Measurements from ENCODE around the gene FAM161A. TPM values are rescaled to one million over a fixed set of nuclear protein-coding genes. Genes with fewer than 3 reads are reported as not detected.
A peak's percentile ranks its signal among the peaks of the same experiment; 100 is the strongest.
"Not testable (repeated sequence)": the region's sequence is repeated elsewhere in the genome, so short reads cannot be mapped to it uniquely, and the experiment has no call there.

FAM161A gene
- total and polyA plus RNA-seq, 4 experiments from 2014 or later: 0.77 to 5.4 (median 3.1) TPM

GRCh38 chr2:61813314-61813713 is 40.5 kb downstream of the FAM161A start:
- H3K4me3 ChIP-seq (ENCODE audit: low read length in 2 of 2); H3K27ac Mint-ChIP-seq; H3K27me3 ChIP-seq (ENCODE audit: insufficient read depth, low read length); H3K4me3 Mint-ChIP-seq; H3K9me3 ChIP-seq (ENCODE audit: control insufficient read depth in 1 of 2, low read length in 2 of 2); POLR2A ChIA-PET (ENCODE audit: partially characterized antibody); H3K27ac ChIP-seq (ENCODE audit: low read depth, low read length); H3K36me3 Mint-ChIP-seq; intact Hi-C loops (cut with micrococcal nuclease); DNase-seq; H3K4me1 Mint-ChIP-seq; H3K4me1 ChIP-seq (ENCODE audit: insufficient read depth, low read length); H3K36me3 ChIP-seq (ENCODE audit: insufficient read depth, low read length); H3K9me3 Mint-ChIP-seq: not testable (repeated sequence)
- H3K27me3 Mint-ChIP-seq: peaks cover 4 to 11% of the 10 kb centered on the region in 2 donors
- CTCF ChIA-PET (ENCODE audit: partially characterized antibody): interaction anchor here (0.9 kb wide), 1 partner anchor 262 kb away, joined by 4 read pairs; no protein-coding TSS in a partner anchor

- Histone ChIP-seq H3K27me3 (ENCODE audit: insufficient read depth, low read length) (no peaks in the 10 kb centered on the region), H3K36me3 (ENCODE audit: insufficient read depth, low read length) (no peaks in the 10 kb centered on the region), H3K9me3 (ENCODE audit: control insufficient read depth in 1 of 2, low read length in 2 of 2) (no peaks in the 10 kb centered on the region), H3K4me3 (ENCODE audit: low read length in 2 of 2) (no peak overlapping the region), H3K27ac (ENCODE audit: low read depth, low read length) (no peak overlapping the region), H3K4me1 (ENCODE audit: insufficient read depth, low read length) (no peaks in the 10 kb centered on the region)
- H3K9me3 Mint-ChIP-seq: peaks cover 0 to 1% (median 0%) of the 10 kb centered on the region in 8 donors
- DNase-seq: no peak
- no peak overlapping the region for H3K27ac Mint-ChIP-seq
- intact Hi-C loops (cut with micrococcal nuclease): no loop called here
- POLR2A ChIA-PET (ENCODE audit: partially characterized antibody): no interaction called here
- H3K36me3 Mint-ChIP-seq: no peaks in the 10 kb centered on the region
- H3K27me3 Mint-ChIP-seq: peaks cover 4 to 11% of the 10 kb centered on the region in 2 donors
- peaks cover 0 to 2% (median 0%) of the 10 kb centered on the region in 4 donors for H3K4me1 Mint-ChIP-seq
- no peak overlapping the region for H3K4me3 Mint-ChIP-seq
- CTCF ChIA-PET (ENCODE audit: partially characterized antibody): no interaction called here
Measured at GRCh38 chr2:61811821-61812220, 42.0 kb downstream of the FAM161A start.

- H3K36me3 ChIP-seq (ENCODE audit: insufficient read depth, low read length); DNase-seq; intact Hi-C loops (cut with micrococcal nuclease); H3K4me3 Mint-ChIP-seq; H3K9me3 ChIP-seq (ENCODE audit: control insufficient read depth in 1 of 2, low read length in 2 of 2); H3K27ac ChIP-seq (ENCODE audit: low read depth, low read length); H3K27me3 ChIP-seq (ENCODE audit: insufficient read depth, low read length); H3K4me3 ChIP-seq (ENCODE audit: low read length in 2 of 2); H3K27ac Mint-ChIP-seq; H3K9me3 Mint-ChIP-seq; H3K4me1 ChIP-seq (ENCODE audit: insufficient read depth, low read length); H3K36me3 Mint-ChIP-seq; H3K4me1 Mint-ChIP-seq: not testable (repeated sequence)
- POLR2A ChIA-PET (ENCODE audit: partially characterized antibody): interaction anchor here (0.6 kb wide), 1 partner anchor 74 kb away, joined by 3 read pairs; no protein-coding TSS in a partner anchor
- CTCF ChIA-PET (ENCODE audit: partially characterized antibody): interaction anchor here (0.7 to 0.8 kb wide), 2 partner anchors 9 to 966 kb away, joined by 3 to 4 read pairs; no protein-coding TSS in a partner anchor
- peaks cover 5 to 12% of the 10 kb centered on the region in 2 donors for H3K27me3 Mint-ChIP-seq
Measured at GRCh38 chr2:61810203-61810602, 43.7 kb downstream of the FAM161A start.

- H3K9me3 Mint-ChIP-seq; H3K9me3 ChIP-seq (ENCODE audit: control insufficient read depth in 1 of 2, low read length in 2 of 2); POLR2A ChIA-PET (ENCODE audit: partially characterized antibody); intact Hi-C loops (cut with micrococcal nuclease); DNase-seq; H3K4me3 Mint-ChIP-seq; H3K27ac Mint-ChIP-seq; H3K27ac ChIP-seq (ENCODE audit: low read depth, low read length); H3K4me1 ChIP-seq (ENCODE audit: insufficient read depth, low read length); H3K27me3 Mint-ChIP-seq; H3K36me3 ChIP-seq (ENCODE audit: insufficient read depth, low read length); H3K27me3 ChIP-seq (ENCODE audit: insufficient read depth, low read length); H3K4me1 Mint-ChIP-seq; H3K4me3 ChIP-seq (ENCODE audit: low read length in 2 of 2); CTCF ChIA-PET (ENCODE audit: partially characterized antibody); H3K36me3 Mint-ChIP-seq: not testable (repeated sequence)
Measured at GRCh38 chr2:61808693-61809092, 45.2 kb downstream of the FAM161A start.

DNA sequence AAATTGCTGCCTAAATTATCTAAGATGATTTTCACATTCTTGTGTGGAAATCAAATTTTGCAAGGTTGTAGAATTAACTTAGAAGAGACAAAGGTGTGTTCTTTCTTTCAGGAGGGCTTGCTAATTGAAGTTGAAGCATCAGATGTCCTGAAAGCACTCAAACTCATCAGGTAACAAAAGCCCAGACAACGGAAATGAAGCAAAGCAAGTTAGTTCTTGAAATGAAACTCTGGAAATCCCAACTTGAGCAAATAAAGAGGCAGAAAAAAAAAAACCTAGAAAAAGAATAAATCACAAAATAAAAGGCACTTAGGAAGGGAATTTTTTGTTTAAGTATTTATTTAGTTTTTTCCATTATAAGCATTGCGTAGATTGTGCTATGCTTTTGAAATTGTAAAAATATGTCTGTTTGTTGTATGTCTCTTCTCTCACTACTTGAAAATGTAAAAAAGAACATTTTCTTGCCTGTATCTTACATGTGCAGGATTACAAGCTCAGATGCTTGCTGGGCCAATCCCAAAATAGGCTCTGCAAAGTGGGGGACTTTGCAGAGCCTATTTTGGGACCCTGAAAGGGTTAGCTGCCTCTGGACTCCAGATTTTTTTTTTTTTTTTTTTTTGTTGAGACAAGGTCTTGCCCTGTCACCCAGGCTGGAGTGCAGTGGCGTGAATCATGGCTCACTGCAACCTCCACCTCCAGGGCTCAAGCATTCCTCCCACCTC is 46.7 kb downstream of the FAM161A start:
- Histone ChIP-seq H3K4me1 (ENCODE audit: insufficient read depth, low read length) (no peaks in the 10 kb centered on the region), H3K36me3 (ENCODE audit: insufficient read depth, low read length) (no peaks in the 10 kb centered on the region), H3K27me3 (ENCODE audit: insufficient read depth, low read length) (no peaks in the 10 kb centered on the region), H3K9me3 (ENCODE audit: control insufficient read depth in 1 of 2, low read length in 2 of 2) (no peaks in the 10 kb centered on the region), H3K4me3 (ENCODE audit: low read length in 2 of 2) (no peak overlapping the region), H3K27ac (ENCODE audit: low read depth, low read length) (no peak overlapping the region)
- Mint-ChIP-seq H3K9me3 (no peaks in the 10 kb centered on the region), H3K4me3 (peak overlapping the region in 1 of 8 donors; percentile 29), H3K36me3 (no peaks in the 10 kb centered on the region), H3K4me1 (peaks cover 0 to 2% (median 0%) of the 10 kb centered on the region in 4 donors), H3K27me3 (peaks cover 2 to 6% of the 10 kb centered on the region in 2 donors), H3K27ac (peak overlapping the region in 1 of 7 donors; percentile 22)
- DNase-seq: no peak
- POLR2A ChIA-PET (ENCODE audit: partially characterized antibody): no interaction called here
- intact Hi-C loops (cut with micrococcal nuclease): no loop called here
- CTCF ChIA-PET (ENCODE audit: partially characterized antibody): no interaction called here

- Histone ChIP-seq H3K27ac (ENCODE audit: low read depth, low read length) (no peak overlapping the region), H3K4me3 (ENCODE audit: low read length in 2 of 2) (no peak overlapping the region), H3K4me1 (ENCODE audit: insufficient read depth, low read length) (no peaks in the 10 kb centered on the region), H3K36me3 (ENCODE audit: insufficient read depth, low read length) (no peaks in the 10 kb centered on the region), H3K27me3 (ENCODE audit: insufficient read depth, low read length) (no peaks in the 10 kb centered on the region), H3K9me3 (ENCODE audit: control insufficient read depth in 1 of 2, low read length in 2 of 2) (no peaks in the 10 kb centered on the region)
- CTCF ChIA-PET (ENCODE audit: partially characterized antibody): interaction anchor here (0.6 kb wide), 1 partner anchor 9 kb away, joined by 3 read pairs; no protein-coding TSS in a partner anchor
- H3K27me3 Mint-ChIP-seq: peaks cover 5 to 9% of the 10 kb centered on the region in 2 donors
- no peak overlapping the region for H3K27ac Mint-ChIP-seq
- DNase-seq: no peak
- POLR2A ChIA-PET (ENCODE audit: partially characterized antibody): no interaction called here
- H3K4me1 Mint-ChIP-seq: peaks cover 0 to 2% (median 0%) of the 10 kb centered on the region in 4 donors
- no peak overlapping the region for H3K4me3 Mint-ChIP-seq
- H3K36me3 Mint-ChIP-seq: no peaks in the 10 kb centered on the region
- H3K9me3 Mint-ChIP-seq: no peaks in the 10 kb centered on the region
- intact Hi-C loops (cut with micrococcal nuclease): no loop called here
Measured at GRCh38 chr2:61802548-61802947, 51.3 kb downstream of the FAM161A start.

DNA sequence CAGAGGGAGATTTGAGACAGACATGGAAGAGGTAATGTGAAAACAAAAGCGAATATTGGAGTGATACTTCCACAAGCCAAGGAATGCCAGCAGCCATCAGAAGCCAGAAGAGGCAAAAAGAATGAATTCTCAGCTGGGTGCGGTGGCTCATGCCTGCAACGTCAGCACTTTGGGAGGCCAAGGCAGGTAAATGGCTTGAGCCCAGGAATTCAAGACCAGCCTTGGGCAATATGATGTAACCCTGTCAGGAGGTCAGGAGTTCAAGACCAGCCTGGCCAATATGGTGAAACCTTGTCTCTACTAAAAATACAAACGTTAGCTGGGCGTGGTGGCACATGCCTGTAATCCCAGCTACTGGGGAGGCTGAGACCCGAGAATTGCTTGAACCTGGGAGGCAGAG is 54.8 kb downstream of the FAM161A start:
- Mint-ChIP-seq H3K9me3 (no peaks in the 10 kb centered on the region), H3K4me1 (no peaks in the 10 kb centered on the region), H3K4me3 (no peak overlapping the region), H3K36me3 (no peaks in the 10 kb centered on the region), H3K27me3 (peaks cover 3 to 10% of the 10 kb centered on the region in 2 donors), H3K27ac (no peak overlapping the region)
- intact Hi-C loops (cut with micrococcal nuclease): loop anchor here (10.0 kb wide), 1 partner anchor 264 kb away; the partner anchor contains the start of gene XPO1
- no peaks in the 10 kb centered on the region for H3K27me3 ChIP-seq (ENCODE audit: insufficient read depth, low read length)
- H3K36me3 ChIP-seq (ENCODE audit: insufficient read depth, low read length): no peaks in the 10 kb centered on the region
- no peak overlapping the region for H3K4me3 ChIP-seq (ENCODE audit: low read length in 2 of 2)
- no peak overlapping the region for H3K27ac ChIP-seq (ENCODE audit: low read depth, low read length)
- ChIA-PET POLR2A (ENCODE audit: partially characterized antibody) (interaction anchor here (0.7 kb wide), 1 partner anchor 107 kb away, joined by 3 read pairs; no protein-coding TSS in a partner anchor), CTCF (ENCODE audit: partially characterized antibody) (no interaction called here)
- no peaks in the 10 kb centered on the region for H3K4me1 ChIP-seq (ENCODE audit: insufficient read depth, low read length)
- no peaks in the 10 kb centered on the region for H3K9me3 ChIP-seq (ENCODE audit: control insufficient read depth in 1 of 2, low read length in 2 of 2)
- no peak for DNase-seq
